GM21717 (cell line): ENCODE data around the gene POLR1A.

Experiments used
- ATAC-seq: cut with Tn5 transposase; IDR thresholded peaks from one replicate; pipeline ENCODE4 v1.9.1; 2021; ENCODE audit warnings: mild to moderate bottlenecking, moderate library complexity; ENCODE audit not compliant: unreplicated experiment

POLR1A gene

DNA sequence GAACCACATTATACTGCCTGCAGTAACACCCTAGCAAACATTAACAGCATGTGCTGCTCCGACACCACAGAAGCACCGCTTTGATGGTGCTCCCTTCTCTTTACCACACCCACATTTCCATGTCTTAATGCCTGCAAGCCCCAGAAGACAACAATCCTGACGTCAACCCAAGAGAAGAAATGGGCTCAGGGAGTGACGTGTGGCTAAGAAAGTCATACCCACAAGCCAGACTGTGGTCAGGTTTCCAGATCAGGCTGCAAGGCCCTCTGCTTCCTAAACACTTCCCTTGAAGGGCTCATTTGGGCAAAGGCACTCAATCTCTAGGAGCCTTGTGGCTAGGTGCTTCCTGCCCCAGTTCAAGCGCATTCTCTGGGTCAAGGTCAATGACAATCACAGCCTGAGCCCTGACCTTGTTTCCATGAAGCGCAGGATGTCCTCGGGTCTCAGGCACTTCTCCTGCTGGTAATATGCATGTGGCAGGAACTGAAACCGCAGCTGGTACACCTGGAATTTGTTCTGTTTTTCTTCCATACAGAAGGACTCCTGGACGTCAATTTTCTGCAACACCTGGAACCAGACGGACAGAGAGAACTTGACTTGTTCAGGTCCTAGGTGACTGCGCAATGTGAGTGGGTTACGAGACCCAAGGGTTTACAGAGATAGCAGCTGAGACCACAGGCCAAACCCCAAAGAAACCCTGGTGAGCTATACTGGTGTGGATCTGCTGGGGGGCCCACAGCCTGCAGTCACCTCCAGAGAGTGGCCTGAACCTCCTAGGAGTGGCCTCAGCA is 67.2 kb downstream of the POLR1A start:
- ATAC-seq = no peak

DNA sequence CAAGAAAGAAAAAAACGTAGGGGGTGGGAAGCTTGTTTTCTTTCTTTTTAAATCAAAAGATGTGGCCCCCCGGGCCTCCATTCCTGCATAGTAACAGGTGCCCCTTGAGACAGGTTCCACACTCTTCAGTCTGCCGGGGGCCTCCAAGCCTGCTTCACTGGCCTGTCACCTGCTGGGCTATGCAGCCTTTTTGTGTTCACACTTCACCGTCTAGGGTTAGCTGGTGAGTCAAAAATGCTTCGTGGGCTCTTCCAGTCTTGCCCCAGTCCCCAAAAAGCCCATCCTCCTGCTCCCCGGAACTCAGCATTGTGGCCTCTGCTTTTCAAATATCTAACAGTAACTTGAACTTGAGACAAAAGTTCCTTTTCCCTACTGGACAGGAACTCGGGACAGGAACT is 67.9 kb downstream of the POLR1A start:
- ATAC-seq = no peak

DNA sequence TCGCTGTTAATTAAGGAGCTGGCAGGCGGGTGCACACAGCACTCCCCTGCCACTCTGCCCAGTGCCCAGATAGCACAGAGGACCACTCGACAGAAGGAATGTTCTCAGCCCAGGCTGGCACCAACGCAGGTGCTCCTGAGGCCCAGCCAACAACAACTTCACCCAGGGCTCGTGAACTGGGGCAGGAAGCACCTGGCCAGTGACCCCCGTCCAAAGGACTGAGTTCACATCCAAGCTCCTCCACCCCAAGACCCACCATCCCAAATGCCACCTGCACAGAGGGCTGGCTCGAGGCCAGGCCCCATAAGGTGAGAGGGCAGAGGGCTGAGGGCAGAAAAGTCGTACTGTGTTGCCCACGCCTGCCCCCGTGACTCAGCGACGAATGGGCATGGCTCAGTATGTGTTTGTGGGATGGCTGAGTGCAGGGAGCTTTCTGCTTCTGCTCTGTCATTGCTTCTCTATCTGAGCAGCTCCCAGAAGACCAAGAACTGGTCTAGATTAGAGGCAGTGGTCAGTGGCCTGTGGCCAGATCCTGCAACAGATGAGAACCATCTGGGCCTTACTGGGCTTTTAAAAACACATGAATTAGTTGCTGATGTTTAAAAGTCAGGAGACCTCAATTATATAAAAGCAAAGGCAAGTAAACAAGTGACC is 68.4 kb downstream of the POLR1A start:
- ATAC-seq = no peak

DNA sequence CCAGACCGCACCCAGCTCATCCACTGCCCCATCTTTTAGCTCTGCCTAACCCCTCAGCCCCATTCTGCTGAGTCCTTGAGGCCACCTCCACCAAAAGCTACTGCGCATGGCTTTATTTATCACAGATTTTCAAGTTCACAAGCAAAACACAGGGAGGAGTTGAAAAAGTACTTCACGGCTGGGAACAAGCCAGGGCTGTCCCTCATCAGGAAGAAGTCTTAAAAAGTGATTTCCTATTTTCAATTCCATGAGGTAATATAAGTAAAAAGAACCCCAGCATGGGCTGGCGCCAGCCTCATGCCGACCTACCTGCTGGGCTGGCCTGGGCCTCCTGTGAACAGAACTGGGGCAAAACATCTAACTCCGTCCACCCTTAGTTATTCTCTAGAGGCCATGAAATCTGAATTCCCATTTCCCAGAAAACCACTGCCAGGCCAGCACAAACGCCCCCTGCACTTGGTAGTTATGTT is 69.0 kb downstream of the POLR1A start:
- no peak for ATAC-seq

DNA sequence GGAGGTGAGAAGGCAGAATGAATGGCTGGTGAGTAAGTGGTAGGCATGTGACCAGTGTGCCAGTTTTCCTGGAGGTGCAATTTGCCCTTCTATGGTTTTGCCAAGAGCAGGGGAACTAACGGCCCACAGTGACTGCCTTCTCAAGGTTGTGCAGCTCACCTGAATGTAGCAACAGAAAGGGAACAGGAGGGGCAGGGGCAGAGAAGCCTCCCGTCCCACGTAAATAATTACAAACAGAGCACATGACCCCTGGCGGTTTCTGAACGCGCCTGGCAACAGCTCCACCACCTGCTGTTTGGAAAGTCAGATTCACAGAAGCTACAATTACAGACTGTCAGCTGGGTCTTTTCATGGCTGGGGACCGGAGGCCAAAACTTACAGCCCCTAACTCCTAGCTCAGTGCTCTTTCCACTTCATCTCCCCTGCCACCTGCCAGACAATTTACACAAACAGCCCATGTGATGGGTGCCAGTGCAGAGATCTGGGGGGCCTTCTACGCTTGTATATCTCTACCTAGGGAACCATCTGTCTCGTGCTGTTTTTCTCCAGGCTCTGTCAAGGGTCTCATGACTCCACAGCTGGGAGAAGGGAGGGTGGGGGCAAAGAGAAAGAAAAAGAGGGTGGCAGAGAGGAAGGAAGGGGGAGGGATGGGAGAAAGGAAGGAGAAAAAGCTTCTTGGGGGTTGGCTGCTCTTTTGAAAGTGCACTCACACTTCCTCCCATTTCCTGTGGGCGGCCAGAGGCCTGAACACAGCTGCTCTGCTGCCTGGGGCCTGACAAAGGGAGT is 69.6 kb downstream of the POLR1A start:
- peak; percentile 81 for ATAC-seq

DNA sequence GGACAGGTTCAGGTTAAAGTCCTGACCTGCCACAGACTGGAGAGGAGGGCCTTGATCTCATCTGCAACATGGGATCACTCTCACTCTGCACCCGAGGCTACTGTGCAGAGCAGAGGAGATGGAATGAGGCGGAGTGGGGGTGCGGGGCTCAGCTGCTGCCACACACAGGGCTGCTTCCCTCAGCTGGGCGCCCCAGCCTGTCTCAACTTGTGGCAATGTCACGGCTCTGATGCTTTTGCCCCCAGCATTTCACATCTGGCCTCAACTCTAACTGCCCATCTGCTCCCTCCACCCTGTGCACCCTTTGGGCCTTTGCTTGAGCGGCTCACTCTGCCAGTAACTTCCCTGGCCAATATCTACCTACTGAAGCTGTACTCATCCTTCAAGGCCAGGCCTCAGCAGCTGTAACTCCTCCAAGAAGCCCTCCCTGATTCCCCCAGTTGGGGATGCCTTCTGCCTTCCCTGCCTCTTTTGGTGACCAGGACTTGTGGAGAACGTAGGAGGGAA is 70.3 kb downstream of the POLR1A start:
- ATAC-seq = no peak

DNA sequence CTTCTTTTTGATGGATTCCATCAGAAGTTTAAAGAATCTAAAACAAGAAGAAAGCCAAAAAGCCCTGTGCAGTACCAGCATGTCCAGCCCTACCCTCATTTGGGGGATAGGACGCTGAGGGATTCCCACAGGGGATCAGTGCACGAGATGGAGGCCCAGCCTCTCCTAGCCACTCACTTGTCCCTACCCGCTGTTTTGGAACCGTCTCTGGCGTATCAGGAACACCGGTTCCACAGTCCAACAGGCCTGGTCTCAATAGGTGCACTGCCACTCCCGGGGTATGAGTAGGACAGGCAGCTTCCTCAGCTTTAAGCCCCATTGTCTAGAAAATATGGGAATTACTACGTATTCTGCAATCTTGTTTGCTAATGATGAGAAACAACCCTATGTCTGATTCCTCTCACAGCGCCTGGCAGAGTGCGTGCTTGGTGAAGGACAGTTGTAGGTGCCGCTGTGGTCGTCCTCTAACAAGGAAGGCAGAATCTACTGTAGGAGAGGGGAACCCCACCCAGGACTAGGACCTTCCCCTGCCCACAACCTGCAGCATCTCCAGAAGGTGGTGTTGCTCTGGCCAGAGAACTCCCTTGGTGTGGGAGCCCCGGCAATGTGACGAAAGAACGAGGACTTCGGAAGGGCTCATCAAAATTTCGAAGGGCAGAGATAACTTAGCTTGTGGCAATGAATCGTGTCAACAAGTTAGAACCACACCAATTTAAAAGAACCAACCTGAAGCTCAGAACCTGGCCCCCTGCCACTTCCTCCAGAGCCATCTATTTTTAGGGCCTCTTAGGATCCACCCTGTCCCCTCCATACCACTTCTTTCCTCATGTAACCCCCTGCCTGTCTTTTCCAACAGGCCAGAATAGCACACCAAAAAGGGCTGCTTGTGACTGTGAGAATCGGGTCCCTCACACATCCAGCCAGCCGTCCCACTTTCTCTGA is 71.7 kb downstream of the POLR1A start:
- ATAC-seq = no peak

DNA sequence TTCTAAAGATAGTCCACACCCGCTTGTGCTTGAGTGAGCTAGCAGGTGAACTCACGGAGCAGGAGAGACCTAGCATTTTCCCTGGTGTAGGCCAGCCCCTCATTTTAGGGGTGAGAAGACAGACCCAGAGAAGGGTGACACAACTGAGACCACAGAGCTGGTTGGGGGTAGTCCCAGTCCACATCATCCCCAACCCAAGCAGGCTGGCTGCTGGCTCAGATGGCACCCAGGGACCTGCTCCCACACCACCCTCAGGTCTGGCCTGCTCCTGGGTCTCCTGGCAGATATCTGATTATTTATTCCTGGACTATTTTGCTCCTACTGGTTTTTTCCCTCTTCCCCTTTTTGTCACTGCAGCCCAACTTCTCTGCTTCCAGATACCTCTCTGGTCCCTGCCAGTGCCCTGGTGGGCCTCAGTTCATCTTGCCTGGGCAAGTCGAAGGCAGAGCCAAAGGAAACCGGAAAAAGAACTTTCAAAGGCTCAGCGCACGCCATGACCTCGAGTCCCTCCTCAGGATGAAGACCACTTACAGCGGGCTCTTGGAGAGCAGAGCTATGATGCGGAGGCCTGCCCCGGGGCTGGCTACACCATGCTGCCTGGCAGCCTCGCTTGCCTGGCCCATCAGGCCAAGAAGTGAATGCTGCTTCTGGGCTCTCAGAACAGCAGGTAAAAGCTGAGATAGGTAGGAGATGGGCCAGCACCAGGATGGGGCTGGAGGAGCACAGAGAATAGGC is 72.7 kb downstream of the POLR1A start:
- ATAC-seq = no peak

DNA sequence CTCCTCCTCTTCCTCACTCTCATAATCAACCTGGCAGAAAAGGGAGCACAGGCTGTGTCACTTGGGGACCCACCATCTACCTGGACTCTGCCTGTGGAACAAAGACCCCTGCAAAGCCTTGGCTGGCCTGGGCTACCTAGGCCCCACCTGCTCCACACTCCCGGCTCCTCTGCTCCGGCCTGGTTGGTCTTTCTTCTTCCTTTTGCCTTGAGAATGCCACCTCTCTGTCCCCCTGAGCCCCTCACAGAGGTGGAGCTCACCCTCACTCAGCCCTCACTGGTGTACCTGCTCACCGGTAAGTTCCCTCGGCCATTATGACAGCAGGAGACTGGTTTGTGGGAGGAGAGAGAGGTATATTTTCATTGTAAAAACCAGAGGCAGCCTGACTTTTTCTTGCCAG is 74.1 kb downstream of the POLR1A start:
- no peak for ATAC-seq

DNA sequence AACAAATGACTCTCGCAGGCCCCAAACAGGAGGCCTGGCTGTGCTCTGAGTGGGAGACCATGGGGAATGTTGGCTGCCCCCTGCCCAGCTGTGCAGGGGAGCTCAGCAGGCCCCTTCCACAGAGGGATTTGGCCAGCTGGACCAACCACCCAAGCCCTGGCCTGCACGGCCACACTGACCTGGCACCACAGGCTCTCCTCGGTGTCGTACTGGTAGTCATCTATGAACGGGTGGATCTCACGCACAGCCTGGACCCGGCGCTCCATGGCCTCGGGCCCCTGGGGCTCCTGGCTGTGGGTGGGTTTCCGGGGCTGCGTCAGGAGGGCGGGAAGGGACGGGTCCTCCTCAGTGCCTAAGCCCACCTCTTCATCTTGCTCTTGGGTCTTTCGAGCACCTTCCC is 74.5 kb downstream of the POLR1A start:
- no peak for ATAC-seq

DNA sequence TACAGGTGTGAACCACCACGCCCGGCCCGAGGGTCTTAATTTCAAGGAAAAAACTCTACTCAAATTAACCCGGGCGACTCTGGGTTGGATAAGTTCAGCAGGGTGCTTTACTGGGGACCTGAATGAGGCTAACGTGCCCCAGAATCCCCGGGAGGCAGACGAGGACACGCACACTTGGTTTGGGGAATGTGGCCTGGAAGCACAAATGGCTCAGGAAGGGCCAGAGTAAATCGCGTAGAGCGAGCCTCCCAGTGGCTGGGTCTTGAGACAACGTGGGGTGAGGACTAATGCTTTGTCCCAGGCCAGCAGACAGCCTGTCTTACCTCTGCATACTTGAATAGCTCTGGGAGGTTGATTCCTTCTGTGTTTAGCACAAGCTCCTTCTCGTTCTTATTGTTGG is 75.8 kb downstream of the POLR1A start:
- ATAC-seq = no peak

DNA sequence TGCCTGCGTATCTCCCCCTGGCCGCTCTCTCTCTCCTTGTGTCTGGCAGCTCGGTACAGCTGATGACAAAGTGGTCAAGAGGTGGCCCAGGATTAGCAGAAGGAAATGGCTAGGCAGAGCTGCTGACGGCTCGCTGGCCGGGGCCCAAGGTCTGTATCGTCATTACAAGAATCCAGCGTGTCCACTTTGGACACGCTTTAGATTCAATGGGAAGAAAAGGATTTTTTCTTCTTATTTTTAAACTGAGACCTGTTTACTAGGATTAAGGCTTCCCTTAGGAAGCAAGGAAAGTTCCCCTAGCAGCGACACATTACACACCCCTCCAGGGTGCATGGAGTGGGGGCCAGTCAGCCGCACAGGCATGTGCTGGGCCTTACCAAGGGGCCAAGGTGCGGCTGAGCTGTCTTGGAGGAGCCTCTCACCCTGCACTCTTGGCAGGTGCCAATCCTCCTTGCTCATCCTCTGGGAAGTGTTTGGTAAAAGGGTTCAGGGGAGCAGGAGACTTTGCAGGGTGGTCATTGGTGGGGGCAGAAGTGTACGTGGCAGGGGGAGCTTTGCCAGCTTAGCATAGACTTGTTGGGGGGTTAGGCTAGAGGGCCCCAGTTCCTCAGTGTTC is 76.8 kb downstream of the POLR1A start:
- ATAC-seq = no peak

DNA sequence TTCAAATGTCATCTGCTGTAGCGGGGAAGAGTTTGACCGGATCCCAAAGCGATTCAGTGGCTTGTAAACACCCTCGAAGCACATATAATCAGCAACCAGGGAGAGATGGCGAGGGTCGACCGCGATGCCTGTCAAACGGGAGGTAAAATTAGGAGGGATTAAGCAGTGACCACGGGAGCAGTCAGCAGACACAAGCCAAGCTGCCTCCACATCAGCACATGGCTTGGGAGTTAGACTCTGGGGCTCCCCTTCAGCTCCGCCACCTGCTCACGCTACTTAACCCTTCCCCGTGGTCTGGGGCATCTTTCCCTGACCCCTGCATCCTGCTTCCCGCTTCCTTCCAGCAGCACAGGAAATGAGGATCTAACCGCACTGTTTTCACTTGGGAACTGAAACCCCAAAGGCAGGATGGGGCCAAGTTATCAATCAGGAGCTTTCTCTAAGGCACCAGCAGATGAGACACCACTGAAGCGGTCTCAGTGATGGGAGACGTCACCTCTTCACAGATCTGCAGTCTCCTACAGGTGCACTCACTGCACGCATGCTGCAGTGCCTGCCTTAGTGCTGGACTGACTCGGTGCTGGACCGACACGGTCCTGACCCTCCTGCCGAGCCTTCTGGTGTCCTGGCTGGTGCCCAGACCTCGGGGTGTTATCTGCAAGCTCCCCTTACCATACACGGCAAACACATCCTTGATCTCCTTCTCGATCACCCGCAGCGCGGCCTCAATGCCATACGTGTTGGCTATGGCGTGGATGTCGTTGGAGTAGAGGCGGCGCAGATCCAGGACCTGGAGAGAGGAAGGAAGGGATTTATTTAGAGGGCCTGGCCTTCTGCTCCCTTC is 77.5 kb downstream of the POLR1A start:
- ATAC-seq = no peak

DNA sequence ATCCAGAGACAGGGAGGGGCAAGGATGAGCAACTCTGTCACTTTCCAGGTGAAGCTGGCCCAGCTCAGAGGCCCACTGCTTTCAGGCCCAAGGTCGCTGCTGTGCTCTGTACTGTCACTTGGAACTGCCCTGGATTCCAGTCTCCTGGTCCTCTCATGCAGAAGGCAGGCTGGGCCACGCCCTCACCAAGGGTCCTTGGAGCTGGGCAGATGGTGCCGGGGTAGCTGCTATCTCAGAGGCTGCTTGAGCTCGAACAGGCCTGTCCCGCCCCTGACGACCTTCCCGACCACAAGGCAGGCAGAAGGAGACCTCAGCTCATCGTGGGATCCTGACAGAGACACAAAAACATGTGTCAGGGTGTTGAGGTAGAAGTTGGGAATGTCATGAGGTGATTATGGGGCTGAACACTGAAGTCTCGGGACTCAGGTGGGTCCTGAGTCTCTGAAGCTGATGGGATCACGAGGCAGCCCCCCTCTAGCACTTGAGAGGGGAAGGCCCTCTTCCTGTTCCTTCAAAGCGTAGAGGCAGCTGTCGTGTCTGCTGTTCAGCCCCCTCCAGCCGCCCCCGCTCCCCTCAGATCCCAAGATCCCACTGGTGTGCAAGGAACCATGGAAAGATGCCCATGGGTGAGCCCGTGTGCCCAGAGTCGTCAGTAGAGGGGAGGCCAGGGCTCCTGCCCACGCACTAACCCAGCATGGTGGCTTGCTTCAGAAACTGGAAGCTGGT is 78.3 kb downstream of the POLR1A start:
- ATAC-seq = no peak

DNA sequence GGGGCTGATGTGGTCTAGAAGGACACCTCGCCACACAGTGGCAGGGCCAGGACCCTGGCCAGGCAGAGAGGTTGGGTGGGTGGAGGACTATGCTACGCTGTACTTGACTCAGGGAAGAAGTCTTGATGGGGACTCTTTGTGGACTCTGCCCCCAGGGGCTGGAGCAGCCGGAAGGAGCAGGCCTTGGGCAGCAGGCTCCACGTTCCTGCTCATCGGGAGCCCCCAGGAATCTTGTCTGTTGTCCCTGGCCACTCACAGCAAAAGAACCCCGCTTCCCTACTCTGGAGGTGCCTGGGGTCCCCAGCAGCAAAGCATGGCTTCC is 79.0 kb downstream of the POLR1A start:
- no peak for ATAC-seq

DNA sequence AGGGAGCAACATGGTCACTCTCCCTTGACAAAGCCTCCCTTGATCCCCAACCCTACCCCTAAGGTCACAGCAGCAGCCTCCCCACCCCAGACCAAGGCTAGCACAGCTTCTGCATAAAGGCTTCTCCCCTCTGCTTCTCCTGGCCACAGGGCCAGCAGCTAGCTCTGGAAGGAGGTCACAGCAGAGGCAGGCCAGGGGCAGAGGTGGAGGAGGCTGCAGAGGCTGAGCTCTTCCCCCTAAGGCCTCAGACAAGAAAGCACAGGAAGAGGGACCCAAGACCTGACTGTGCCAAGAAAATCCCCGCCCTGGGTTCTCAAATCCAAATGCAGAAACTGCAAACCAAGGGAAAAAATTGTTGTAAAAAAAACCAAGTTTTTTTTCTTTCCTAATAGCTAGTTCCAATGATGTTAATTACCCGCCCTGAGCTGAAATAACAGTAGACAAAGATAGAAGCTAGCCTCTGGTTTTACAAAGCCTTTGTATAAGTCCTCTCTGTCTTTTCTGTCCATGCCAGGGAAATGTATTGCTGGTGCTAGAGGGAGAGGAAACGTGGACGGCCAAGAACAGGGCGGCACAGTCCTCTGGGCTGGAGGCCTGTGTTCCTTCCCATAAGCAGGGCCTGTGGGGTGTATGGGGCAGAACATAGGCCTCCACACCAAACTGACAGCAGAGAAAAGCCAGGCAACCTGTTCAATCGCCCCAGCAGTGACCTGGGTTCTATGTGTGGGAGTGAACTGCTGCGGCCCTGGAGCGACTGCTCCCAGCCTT is 79.5 kb downstream of the POLR1A start:
- no peak for ATAC-seq

DNA sequence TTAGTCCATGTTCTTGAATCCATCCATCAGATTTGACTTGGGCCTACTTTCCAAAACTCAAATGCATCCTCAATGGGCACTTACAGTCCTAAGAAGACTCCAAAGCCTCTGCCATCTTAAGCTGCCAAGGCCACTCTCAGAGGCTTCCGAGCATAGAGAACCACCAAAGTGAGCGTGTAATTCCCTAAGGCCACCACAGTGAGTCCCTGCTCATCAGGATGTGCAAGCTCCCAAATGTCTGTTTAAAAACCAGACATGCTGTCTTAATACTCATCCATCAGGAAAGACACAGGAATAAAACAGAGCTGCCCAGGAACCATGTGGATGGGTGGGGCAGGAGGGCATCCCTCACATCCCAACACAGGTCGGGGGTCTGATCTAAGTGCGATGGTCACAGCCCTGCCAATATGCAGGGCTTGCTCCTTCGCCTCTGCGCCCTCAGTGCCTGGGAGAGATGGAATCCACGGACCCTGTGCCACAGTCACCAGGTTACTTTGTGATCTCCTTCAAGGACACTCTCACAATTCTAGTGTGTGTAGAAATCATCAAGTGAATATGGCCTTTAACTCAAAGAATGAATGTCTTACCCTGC is 80.4 kb downstream of the POLR1A start:
- ATAC-seq = no peak
